GM18498 (cell line): Measurements from ENCODE around the gene HMGXB3.
"Not testable (repeated sequence)": the region's sequence is repeated elsewhere in the genome, so short reads cannot be mapped to it uniquely, and the experiment has no call there.

ENCODE experiments used
- ATAC-seq: cut with Tn5 transposase; IDR thresholded peaks from one replicate; pipeline ENCODE4 v1.9.1; 2021; ENCODE audit warnings: mild to moderate bottlenecking, moderate library complexity; ENCODE audit not compliant: unreplicated experiment

Gene HMGXB3

DNA sequence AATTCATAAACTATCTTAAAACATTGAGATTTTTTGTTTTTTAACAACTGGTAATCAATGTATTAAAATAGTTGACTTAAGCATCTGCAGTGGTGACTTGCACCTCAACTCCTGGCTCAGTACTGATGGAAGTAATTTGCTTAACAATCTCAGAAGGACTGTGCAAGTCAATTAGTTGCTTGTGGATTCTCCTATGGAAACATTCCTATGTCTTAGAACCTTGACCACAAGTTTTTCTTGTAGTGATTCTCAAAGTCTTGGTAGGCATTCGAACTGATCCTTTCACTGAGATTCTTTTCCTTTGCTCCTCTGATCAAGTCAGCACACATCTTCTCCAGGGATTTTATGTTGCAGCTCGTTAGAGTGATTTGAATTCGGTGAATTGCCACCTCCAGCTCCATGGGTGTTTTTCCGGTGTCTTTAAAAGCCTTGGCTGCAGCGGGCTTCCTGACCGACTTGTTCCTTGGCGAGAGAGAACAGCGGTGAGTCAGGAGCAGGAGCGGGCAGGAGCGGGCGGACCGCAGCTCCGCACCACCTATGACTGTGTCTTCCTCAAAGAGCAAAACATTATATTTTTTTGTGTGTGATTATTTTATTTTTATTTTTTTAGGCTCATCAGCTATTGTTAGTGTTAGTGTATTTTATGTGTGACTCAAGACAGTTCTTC is 21.1 kb downstream of the HMGXB3 start:
- ATAC-seq: no peak

DNA sequence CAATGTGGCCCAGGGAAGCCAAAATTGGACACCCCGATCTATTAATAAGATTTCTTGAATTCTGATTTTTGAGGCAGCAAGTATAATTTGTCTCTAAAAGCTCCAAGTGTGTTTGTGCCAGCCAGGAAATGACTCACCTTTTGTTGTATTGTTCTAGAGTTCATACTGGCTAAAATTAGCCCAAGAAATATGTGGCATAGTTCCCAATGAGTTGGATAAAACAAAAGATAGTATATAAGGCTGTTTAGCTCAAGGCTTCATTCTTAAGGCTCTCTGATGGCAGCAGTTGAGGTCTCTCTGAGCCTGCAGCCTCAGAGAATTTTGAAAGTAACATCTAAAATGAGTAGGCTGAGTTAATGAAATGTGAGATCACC is 21.6 kb downstream of the HMGXB3 start:
- ATAC-seq: no peak

DNA sequence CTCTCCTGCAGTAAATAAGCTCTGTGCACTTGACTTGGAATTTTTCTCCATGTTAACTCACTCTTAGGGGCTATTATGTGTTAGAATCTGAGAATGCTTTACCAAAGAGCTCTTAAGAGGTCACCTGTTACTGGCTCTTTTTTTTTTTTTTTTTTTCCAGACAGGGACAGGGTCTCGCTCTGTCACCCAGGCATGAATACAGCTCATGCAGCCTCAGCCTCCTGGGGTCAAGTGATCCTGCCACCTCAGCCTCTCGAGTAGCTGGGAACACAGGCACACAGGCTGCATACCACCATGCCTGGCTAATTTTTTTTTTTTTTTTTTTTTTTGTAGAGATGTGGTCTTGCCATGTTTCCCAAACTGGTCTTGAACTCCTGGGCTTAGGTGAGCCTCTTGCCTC is 22.1 kb downstream of the HMGXB3 start:
- no peak for ATAC-seq

DNA sequence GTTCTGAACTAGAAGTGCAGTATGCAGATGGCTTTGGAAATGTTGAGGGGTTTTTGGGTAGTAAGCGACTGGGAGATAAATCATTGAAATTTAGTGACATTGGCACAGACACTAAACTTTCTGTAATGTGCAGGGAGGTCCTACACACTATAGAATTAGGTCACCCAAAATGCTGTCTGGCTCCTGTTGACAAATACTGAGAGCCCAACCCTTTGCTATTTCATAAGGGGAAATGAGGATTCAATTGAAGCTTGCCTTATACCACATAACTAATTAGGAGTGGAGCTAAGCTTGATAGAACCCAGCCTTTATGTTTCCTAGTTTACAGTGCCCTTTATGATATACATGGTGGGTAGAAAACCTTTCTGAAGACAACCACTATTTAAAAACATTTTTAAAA is 22.6 kb downstream of the HMGXB3 start:
- no peak for ATAC-seq

DNA sequence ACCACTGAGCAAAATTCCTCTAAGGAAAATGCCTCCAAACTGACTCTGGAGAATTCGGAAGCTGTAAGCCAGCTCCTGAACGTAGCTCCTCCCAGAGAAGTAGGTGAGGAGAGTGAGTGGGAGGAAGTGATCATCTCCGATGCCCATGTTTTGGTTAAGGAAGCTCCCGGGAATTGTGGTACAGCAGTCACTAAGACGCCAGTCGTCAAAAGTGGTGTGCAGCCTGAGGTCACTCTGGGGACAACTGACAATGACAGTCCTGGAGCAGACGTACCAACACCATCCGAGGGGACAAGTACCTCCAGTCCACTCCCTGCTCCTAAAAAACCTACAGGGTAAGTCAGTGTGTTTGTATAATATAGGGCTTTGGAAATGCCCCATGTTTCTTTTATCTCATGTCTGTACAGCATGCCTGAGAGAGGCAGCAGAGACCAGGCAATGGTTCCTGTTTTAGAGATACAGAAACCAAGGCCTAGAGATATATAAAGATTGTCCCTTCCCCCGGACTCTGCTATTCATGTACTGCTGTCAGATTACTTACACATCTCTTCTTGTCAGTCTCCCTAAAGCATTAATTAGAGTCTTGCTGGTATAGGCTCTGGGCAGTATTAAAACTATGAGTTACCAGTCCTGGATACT is 23.9 kb downstream of the HMGXB3 start:
- no peak for ATAC-seq

DNA sequence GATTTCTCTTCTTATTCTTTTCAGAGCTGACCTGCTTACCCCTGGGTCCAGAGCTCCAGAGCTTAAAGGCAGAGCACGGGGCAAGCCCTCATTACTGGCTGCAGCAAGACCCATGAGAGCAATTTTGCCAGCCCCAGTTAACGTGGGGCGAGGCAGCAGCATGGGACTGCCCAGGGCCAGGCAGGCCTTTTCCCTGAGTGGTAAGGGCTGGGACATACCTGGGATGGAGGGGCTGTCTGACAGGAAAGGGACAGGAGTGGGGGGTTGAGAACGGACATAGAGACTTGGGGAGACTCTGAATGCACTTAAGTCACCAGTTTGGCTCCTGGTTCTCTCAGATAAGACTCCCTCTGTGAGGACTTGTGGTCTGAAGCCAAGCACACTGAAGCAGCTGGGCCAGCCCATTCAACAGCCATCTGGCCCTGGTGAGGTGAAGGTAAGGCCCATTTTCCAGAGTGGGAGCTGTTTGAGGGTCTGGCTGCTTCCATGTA is 26.2 kb downstream of the HMGXB3 start:
- no peak for ATAC-seq

DNA sequence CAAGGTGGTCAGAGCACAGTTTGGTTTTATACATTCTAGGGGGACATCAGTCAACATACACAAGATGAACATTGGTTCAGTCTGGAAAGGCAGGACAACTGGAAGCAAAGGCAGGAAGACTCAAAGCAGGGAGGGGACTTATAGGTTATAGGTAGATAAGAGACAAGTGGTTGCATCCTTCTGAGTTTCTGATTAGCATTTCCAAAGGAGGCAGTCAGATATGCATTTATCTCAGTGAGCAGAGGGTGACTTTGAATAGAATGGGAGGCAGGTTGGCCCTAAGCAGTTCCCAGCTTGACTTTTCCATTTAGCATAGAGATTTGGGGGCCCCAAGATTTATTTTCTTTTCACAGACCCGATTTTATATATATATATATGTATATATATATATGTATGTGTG is 27.5 kb downstream of the HMGXB3 start:
- not testable (repeated sequence) for ATAC-seq

DNA sequence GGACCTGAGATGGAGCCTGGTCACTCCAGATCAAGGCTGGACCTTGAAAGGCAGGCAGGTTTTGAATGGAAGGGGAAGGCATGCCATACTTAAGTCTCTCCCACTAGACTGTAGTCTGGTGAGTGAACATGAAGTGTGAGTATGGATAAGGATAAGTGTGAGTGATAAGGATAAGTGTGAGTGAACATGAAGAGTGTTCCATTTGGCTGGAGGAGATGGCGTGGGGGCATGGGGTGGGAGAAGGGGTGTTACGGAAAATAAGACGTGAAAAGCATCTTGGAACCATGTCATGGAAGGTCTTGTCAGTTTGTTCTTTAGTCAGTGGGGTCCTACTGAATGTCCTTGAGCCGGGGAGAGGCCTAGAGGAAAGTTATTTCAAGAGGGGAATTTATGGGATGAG is 32.8 kb downstream of the HMGXB3 start:
- ATAC-seq: no peak

DNA sequence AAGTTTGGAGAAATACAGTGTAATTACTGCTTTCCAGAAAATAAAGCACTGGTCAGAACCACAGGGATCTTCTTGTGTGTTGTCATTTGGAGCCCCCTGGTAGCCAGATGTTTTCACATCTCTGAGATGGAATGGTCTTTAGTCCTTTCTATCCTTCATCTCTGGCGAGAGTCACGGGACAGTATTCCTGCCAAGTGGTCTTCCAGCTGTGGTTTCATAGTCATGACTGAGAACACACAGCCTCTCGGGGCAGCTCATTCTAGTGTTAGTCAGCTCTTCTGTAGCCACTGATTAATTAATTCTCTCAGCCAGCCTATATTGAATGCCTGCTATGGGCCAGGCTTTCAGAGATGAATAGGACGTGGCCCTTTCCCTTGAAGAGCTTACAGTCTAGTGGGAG is 34.1 kb downstream of the HMGXB3 start:
- no peak for ATAC-seq

DNA sequence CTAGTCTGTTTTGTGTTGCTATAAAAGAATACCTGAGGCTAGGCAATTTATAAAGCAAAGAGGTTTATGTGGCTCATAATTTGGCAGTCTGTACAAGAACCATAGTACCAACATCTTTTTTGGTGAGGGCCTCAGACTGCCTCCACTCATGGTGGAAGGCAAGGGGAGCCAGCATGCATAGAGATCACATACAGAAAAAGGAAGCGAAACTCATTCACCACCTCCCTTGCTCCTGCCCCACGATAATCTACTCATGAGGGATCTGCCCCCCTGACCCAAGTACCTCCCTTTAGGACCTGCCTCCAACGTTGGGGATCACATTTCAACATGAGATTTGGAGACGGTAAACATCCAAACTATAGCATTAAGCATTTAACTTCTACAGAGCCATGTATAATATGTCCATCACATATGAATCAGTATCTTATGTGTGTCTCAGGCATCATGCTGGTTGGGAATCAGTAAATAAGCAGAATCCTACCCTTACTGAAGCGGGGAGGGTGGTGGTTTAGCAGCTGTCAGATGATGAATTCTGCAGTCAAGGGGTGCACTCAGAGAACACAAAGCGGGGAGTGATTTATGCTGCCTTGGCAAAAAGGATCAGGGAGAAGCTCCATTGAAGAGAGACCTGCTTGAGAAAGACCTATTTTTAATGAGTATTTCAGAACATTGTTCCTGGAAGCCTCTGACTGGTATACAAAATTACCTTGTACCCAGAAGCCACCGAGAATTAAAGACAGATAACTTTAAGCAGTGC is 34.8 kb downstream of the HMGXB3 start:
- peak; percentile 97 for ATAC-seq

DNA sequence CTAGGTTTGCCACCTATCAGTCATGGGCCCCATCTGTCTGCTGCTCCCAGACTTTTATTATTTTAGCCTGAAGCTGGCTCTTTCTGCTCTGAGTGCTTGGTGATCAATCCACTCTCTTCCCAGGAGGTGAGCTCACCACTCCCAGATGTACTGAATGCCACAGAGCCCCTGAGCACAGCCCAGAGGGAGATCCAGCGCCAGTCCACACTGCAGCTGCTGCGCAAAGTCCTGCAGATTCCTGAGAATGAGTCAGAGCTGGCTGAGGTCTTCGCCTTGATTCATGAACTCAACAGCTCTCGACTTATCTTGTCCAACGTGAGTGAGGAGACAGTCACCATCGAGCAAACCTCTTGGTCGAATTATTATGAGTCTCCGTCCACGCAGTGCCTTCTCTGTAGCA is 36.0 kb downstream of the HMGXB3 start:
- no peak for ATAC-seq

DNA sequence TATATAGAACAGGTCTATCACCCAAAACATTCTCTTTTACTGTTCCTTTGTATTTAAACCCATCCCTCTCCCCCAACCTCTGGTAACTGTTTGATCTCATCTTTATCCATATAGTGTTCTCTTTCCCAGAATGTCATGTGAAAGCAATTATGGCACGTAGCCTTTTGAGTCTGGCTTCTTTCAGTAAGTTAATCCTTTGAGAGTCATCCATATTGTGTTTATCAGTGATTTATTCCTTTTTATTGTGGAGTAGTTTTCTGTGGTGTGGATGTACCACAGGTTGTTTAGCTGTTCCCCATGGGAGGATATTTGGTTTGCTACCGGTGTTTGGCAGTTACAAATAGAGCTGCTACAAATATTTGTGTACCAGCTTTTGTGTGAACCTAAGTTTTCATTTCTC is 38.0 kb downstream of the HMGXB3 start:
- no peak for ATAC-seq

DNA sequence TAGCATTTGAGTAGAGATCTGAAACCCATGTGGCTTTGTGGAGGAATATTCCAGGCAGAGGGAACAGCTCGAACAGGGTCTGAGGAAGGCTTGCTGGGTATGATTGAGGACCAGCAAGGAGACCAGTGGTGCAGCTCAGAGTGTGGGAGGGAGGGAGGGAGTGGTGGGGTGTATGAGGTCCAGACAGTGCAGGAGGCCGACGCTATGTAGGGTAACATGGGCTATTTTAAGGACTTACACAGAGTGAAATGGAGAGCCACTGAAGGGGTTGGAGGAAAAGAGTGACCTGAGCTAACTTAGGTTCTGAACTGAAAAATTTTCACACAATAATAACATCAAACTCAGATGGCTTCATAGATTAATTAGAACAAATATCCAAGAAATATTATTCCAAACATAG is 41.9 kb downstream of the HMGXB3 start:
- ATAC-seq: no peak

DNA sequence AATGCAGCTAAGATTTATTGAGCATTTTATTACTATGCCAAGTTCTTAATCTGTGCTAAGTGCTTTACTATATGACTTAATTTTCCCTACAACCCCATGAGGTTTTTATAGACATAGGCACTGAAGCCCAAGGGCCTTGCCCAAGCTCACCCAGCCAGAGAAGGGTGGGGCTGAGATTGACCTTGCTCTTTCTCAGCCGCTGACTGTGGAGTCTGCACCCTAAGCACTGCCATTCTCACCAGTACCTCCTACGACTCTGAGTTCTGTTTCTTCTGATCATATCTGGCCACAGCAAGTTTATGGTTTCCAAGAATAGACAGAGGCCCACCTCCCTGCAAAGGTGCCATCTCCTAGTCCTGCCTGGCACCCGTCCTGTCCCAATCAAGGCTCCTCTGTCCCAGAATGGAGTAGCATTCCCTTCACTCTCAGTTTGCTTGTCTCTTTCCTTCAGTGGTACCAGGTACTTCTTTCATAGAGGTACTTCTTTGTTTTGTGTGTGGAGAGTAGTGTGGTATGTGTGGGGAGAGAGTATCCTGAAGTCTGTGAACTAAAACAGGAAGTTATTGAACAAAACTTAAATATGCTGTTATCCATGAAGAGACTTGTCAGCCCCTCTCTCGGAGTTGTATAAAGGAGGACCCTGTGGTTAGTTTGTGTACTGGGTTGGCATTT is 43.3 kb downstream of the HMGXB3 start:
- no peak for ATAC-seq

DNA sequence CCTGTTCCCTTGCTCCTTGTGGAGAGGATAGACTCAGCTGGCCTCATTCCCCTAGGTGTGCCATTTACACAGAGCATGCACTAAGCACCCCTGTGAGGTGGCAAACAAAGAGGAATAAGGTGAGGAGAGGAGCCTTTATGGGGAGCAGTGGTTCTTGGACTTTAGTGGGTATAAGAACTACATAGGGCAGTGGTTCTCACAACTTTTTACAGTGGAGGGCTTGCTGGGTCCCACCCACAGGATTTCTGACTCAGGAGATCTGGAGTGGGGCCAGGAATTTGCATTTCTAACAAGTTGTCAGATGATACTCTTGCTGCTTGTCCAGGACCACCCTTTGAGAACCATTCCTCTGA is 43.8 kb downstream of the HMGXB3 start:
- no peak for ATAC-seq

DNA sequence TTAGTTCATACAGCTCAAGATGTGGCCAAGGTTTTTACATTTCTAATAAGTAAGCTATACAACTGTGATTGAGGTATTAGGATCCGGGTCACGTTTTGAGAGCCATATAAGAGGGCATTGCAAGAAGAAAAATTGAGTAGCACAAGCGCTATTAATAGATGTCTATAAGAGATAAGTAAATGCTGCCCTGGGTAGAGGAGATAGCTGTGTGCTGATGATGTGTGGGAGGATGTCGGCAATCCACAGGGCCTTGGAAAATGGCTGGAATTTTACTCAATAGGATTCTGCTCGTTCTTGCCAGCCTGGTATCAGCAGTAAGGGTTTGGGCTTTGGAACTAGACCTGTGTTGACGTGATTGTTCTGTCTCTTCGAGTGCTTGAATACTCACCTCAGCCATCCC is 44.2 kb downstream of the HMGXB3 start:
- no peak for ATAC-seq

DNA sequence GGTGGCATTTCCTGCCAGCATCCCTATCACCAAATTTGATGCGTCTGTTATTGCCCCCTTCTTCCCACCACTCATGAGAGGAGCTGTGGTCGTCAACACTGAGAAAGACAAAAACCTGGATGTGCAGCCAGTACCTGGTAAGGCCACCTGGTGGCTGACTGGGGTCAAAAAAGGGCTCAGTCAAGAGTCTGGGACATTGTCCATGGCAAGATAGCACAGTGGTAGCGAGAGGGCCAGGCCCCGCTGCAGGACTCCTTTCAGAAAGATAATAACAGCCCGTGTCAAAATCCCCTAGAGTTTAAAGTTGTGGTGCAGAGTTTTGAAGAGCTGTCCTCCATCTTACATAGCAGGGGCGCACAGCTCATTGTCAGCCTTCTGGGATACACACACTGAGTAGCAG is 45.0 kb downstream of the HMGXB3 start:
- ATAC-seq: no peak

DNA sequence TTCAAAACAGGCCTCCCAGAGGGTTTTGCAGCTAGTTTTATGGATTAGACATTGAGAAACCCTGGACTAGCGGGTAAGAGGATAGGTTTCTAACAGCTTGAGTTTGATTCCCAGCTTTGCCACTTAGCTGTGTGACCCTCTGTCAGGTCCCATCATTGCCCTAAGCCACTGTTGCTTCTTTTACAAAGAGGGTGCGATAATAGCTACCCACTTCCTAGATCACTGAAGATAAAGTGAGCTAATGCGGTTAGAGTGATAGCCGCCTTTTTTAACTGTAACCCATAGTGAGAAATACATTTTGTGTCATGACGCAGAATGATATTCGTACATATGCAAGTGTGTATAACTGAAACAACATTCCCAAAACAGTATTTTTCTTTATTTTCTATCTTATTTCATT is 45.5 kb downstream of the HMGXB3 start:
- no peak for ATAC-seq

DNA sequence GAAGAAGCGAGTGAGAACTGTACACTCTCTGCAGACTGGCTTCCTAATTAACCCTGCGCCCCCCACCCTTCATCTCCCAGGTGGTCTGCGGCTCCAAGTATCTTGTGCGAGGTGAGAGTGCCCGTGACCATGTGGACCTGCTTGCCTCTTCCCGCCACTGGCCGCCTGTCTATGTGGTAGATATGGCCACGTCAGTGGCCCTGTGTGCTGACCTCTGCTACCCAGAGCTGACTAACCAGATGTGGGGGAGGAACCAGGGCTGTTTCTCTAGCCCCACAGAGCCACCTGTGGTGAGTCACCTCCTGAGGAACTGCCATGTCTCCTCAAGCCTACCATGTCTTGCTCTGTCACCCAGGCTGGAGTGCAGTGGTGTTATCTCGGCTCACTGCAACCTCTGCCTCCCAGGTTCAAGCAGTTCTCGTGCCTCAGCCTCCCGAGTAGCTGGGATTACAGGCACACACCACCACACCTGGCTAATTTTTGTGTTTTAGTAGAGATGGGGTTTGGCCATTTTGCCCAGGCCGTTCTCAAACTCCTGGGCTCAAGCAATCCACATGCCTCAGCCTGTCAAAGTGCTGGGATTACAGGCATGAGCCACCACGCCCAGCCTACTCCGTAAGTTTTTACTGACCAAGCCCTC is 49.8 kb downstream of the HMGXB3 start:
- not testable (repeated sequence) for ATAC-seq

DNA sequence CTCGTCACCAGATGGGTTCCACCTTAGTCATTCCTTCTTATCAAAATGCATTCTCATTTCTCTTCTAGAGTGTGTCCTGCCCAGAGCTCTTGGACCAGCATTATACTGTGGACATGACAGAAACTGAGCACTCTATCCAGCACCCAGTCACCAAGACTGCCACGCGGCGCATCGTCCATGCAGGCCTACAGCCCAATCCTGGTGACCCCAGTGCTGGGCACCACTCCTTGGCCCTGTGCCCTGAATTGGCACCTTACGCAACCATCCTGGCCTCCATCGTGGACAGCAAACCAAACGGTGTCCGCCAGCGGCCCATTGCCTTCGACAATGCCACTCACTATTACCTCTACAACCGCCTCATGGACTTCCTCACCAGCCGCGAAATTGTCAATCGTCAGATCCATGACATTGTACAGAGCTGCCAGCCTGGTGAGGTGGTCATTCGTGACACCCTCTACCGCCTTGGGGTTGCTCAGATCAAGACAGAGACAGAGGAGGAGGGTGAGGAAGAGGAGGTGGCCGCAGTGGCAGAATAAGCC is 51.2 kb downstream of the HMGXB3 start:
- no peak for ATAC-seq
